ENCODE measurements around the gene CDK18. TPM values are rescaled to one million over a fixed set of nuclear protein-coding genes. Genes with fewer than 3 reads are reported as not detected.

The CDK18 gene
- polyA plus RNA-seq, 1 donor (not counting 4 experiments of a cell fraction or from before 2014, with no cell fraction given), result 10.9 TPM

- Histone ChIP-seq H4K20me1 (ENCODE audit: control insufficient read depth, extremely low read depth, insufficient read depth, low read length) (no peaks in the 10 kb centered on the region), H3K9me3 (ENCODE audit: control insufficient read depth, low read depth, low read length) (no peaks in the 10 kb centered on the region), H3K36me3 (ENCODE audit: control insufficient read depth in 2 of 2, extremely low read depth in 1 of 2, insufficient read depth in 2 of 2, low read length in 2 of 2) (peaks cover 5 to 21% of the 10 kb centered on the region in 2 experiments), H3K4me3 (ENCODE audit: control insufficient read depth in 2 of 3, extremely low read depth in 1 of 3, insufficient read depth in 2 of 3, low read depth in 1 of 3, low read length in 3 of 3) (no peak overlapping the region), H3K27ac (ENCODE audit: control insufficient read depth, insufficient read depth, low read length) (no peak overlapping the region), H3K79me2 (ENCODE audit: control insufficient read depth, insufficient read depth, low read length) (no peaks in the 10 kb centered on the region), H3K27me3 (ENCODE audit: control insufficient read depth, extremely low read depth, insufficient read depth, low read length) (peaks cover 5% of the 10 kb centered on the region), H3K9ac (ENCODE audit: control insufficient read depth, extremely low read depth, insufficient read depth, low read length) (no peak overlapping the region), H3K4me2 (ENCODE audit: control insufficient read depth, extremely low read depth, insufficient read depth, low read depth, low read length) (no peak overlapping the region), H2AFZ (ENCODE audit: control insufficient read depth, low read length) (no peak overlapping the region), H3K9me1 (ENCODE audit: control insufficient read depth, extremely low read depth, insufficient read depth, low read length) (no peaks in the 10 kb centered on the region), H3K4me1 (ENCODE audit: control insufficient read depth, extremely low read depth, insufficient read depth, low read length) (peaks cover 3% of the 10 kb centered on the region)
- TF ChIP-seq EZH2 (IDR thresholded peaks at IDR 0.05; ENCODE audit: low read length), result no peak
- dilution Hi-C loops (cut with MboI; ENCODE audit: extremely low pct_ligation_motif_present, low sequenced_read_pairs), result no loop called here
- no peak for DNase-seq (ENCODE audit: low read depth, low spot score)
- no peak for FAIRE-seq
Measured at GRCh38 chr1:205532996-205533735, 28.7 kb downstream of the CDK18 start.

- FAIRE-seq, result no peak
- no peaks in the 10 kb centered on the region for H3K79me2 ChIP-seq (ENCODE audit: control insufficient read depth, insufficient read depth, low read length)
- no peak overlapping the region for H3K4me2 ChIP-seq (ENCODE audit: control insufficient read depth, extremely low read depth, insufficient read depth, low read depth, low read length)
Measured at GRCh38 chr1:205533748-205534443, 29.4 kb downstream of the CDK18 start.

More at GRCh38 chr1:205533748-205534443, 29.4 kb downstream of the CDK18 start:
- no peaks in the 10 kb centered on the region for H3K9me1 ChIP-seq (ENCODE audit: control insufficient read depth, extremely low read depth, insufficient read depth, low read length)
- peaks cover 5% of the 10 kb centered on the region for H3K27me3 ChIP-seq (ENCODE audit: control insufficient read depth, extremely low read depth, insufficient read depth, low read length)
- TF ChIP-seq EZH2 (IDR thresholded peaks at IDR 0.05; ENCODE audit: low read length), result no peak
- TF ChIP-seq CTCF (optimal IDR thresholded peaks at IDR 0.05 in 1 of 3, IDR thresholded peaks at IDR 0.05 in 1 of 3, conservative IDR thresholded peaks at IDR 0.05 in 1 of 3; ENCODE audit: extremely low read depth in 1 of 3, insufficient read depth in 2 of 3, low read length in 3 of 3), result no peak
- H4K20me1 ChIP-seq (ENCODE audit: control insufficient read depth, extremely low read depth, insufficient read depth, low read length), result no peaks in the 10 kb centered on the region
- H2AFZ ChIP-seq (ENCODE audit: control insufficient read depth, low read length), result no peak overlapping the region
- no peak overlapping the region for H3K4me3 ChIP-seq (ENCODE audit: control insufficient read depth in 2 of 3, extremely low read depth in 1 of 3, insufficient read depth in 2 of 3, low read depth in 1 of 3, low read length in 3 of 3)
- no peak overlapping the region for H3K9ac ChIP-seq (ENCODE audit: control insufficient read depth, extremely low read depth, insufficient read depth, low read length)
- peaks cover 5 to 21% of the 10 kb centered on the region in 2 experiments for H3K36me3 ChIP-seq (ENCODE audit: control insufficient read depth in 2 of 2, extremely low read depth in 1 of 2, insufficient read depth in 2 of 2, low read length in 2 of 2)
- DNase-seq (ENCODE audit: low read depth, low spot score), result no peak
- H3K9me3 ChIP-seq (ENCODE audit: control insufficient read depth, low read depth, low read length), result no peaks in the 10 kb centered on the region
- H3K27ac ChIP-seq (ENCODE audit: control insufficient read depth, insufficient read depth, low read length), result no peak overlapping the region
- H3K4me1 ChIP-seq (ENCODE audit: control insufficient read depth, extremely low read depth, insufficient read depth, low read length), result peaks cover 3% of the 10 kb centered on the region
- dilution Hi-C loops (cut with MboI; ENCODE audit: extremely low pct_ligation_motif_present, low sequenced_read_pairs), result no loop called here

Data from keratinocyte (primary cell).